Measurements from ENCODE around the gene MECR.
"Not testable (repeated sequence)": the region's sequence is repeated elsewhere in the genome, so short reads cannot be mapped to it uniquely, and the experiment has no call there.

The MECR gene

GRCh38 chr1:29166291-29166878 lies 64.3 kb downstream of the MECR start:
- DNase-seq, result no peak

- DNase-seq, result no peak
These were observed 66.1 kb downstream of the MECR start for GRCh38 chr1:29164588-29164987.

GRCh38 chr1:29162476-29163138 lies 68.1 kb downstream of the MECR start:
- no peak for DNase-seq

- peak; percentile 16 for DNase-seq
These were observed 68.7 kb downstream of the MECR start for GRCh38 chr1:29162025-29162424.

- DNase-seq, result no peak
These were observed 71.0 kb downstream of the MECR start for GRCh38 chr1:29159773-29160172.

GRCh38 chr1:29157269-29157601 lies 73.5 kb downstream of the MECR start:
- no peak for DNase-seq

GRCh38 chr1:29156543-29157268 lies 74.0 kb downstream of the MECR start:
- DNase-seq, result no peak

GRCh38 chr1:29152046-29152805 lies 78.5 kb downstream of the MECR start:
- no peak for DNase-seq

- DNase-seq, result not testable (repeated sequence)
These were observed 80.4 kb downstream of the MECR start for GRCh38 chr1:29150346-29150745.

- no peak for DNase-seq
These were observed 81.9 kb downstream of the MECR start for GRCh38 chr1:29148656-29149491.

- DNase-seq, result no peak
These were observed 84.8 kb downstream of the MECR start for GRCh38 chr1:29145739-29146437.

- no peak for DNase-seq
These were observed 86.6 kb downstream of the MECR start for GRCh38 chr1:29144178-29144577.

- DNase-seq, result no peak
These were observed 88.0 kb downstream of the MECR start for GRCh38 chr1:29142714-29143113.

Data from NCI-H1436 treated with DMSO at 0.1 percent for 48 hours (cell line).